CD4-positive, alpha-beta T cell (primary cell): ENCODE results near the gene WASF3. TPM values are rescaled to one million over a fixed set of nuclear protein-coding genes. Genes with fewer than 3 reads are reported as not detected.

ENCODE experiments used
- ATAC-seq: fragments of 200-7000 bp; cut with Tn5 transposase; one replicate; pipeline ENCODE4 v1.10.0; 2022; ENCODE audit warnings: mild to moderate bottlenecking; ENCODE audit not compliant: poor library complexity
- CTCF ChIA-PET: fragments of 350-600 bp; sonication (Branson Sonifier 250); formaldehyde crosslinking; loops from one replicate; lab custom pipeline; 2021; ENCODE audit warnings: antibody characterized with exemption, inconsistent platforms; lab: Charles Lee
- POLR2A ChIA-PET: fragments of 350-600 bp; sonication (Branson Sonifier 250); formaldehyde crosslinking; loops from one replicate; lab custom pipeline; 2021; ENCODE audit warnings: antibody characterized with exemption, inconsistent platforms; lab: Charles Lee
- DNase-seq, 14 experiments: peaks; one replicate each; pipeline ENCODE4 v3.0.0-alpha.2; 2013 to 2020; ENCODE audit warnings: mixed read lengths in 2 of 14
- H3K27ac ChIP-seq, 2 donors: one replicate each; pipeline versions ENCODE4 v1.5.1 to v1.7.0; 2013; ENCODE audit warnings: low read length in 2 of 2, low read depth in 1 of 2, mild to moderate bottlenecking in 1 of 2
- H3K27me3 ChIP-seq, 2 experiments: 1 replicate in 1 of 2; 2 replicates in 1 of 2; pipeline versions ENCODE4 v1.6.1 to v1.7.0; 2013; ENCODE audit warnings: low read length in 2 of 2, control low read depth in 1 of 2, mild to moderate bottlenecking in 1 of 2, moderate library complexity in 1 of 2; ENCODE audit not compliant: insufficient read depth in 2 of 2, control insufficient read depth in 1 of 2
- H3K36me3 ChIP-seq: one replicate; pipeline ENCODE4 v1.6.1; 2013; ENCODE audit warnings: low read length, control low read depth; ENCODE audit not compliant: insufficient read depth
- H3K4me1 ChIP-seq: one replicate; pipeline ENCODE4 v1.6.1; 2013; ENCODE audit warnings: low read length, control low read depth; ENCODE audit not compliant: insufficient read depth
- H3K4me3 ChIP-seq: one replicate; pipeline ENCODE4 v1.5.1; 2013; ENCODE audit warnings: mild to moderate bottlenecking, low read length, moderate library complexity
- H3K9me3 ChIP-seq, 2 experiments: 1 replicate in 1 of 2; 2 replicates in 1 of 2; pipeline versions ENCODE4 v1.6.1 to v1.7.0; 2013; ENCODE audit warnings: low read length in 2 of 2, mild to moderate bottlenecking in 2 of 2, control low read depth in 1 of 2, moderate library complexity in 1 of 2; ENCODE audit not compliant: control insufficient read depth in 1 of 2, insufficient read depth in 1 of 2
- H3K27ac Mint-ChIP-seq: one replicate; pipeline ENCODE4 v1.8.0; 2020; ENCODE audit warnings: mixed read lengths
- H3K27me3 Mint-ChIP-seq: one replicate; pipeline ENCODE4 v1.8.0; 2021; ENCODE audit warnings: mixed read lengths
- H3K36me3 Mint-ChIP-seq: one replicate; pipeline ENCODE4 v1.8.0; 2021; ENCODE audit warnings: low read depth, mixed read lengths
- H3K4me1 Mint-ChIP-seq: one replicate; pipeline ENCODE4 v1.8.0; 2021; ENCODE audit warnings: low read depth, mixed read lengths
- H3K4me3 Mint-ChIP-seq: one replicate; pipeline ENCODE4 v1.8.0; 2020; ENCODE audit warnings: mild to moderate bottlenecking, mixed read lengths
- H3K9me3 Mint-ChIP-seq: one replicate; pipeline ENCODE4 v1.8.0; 2020; ENCODE audit warnings: mixed read lengths
- intact Hi-C, 2 experiments: fragments of 100-400 bp; cut with DNase I in 1 of 2; cut with micrococcal nuclease in 1 of 2; formaldehyde crosslinking; loops; one replicate each; pipeline versions ENCODE4 v1.15.1 to v1.9.0; 2023 to 2025; cut with DNase I, micrococcal nuclease
- total RNA-seq, 174 experiments: library from RNA in 2 of 174; stranded (reverse) in 2 of 174; gene quantifications; one replicate each; pipeline ENCODE4 v1.2.3 and lab custom pipeline; 2021 to 2026
- TF ChIP-seq, protein P1 (sequence below): fragments of 200-600 bp; IDR thresholded peaks from one replicate; pipeline ENCODE4 v1.8.0; 2022; ENCODE audit warnings: antibody characterized with exemption, mild to moderate bottlenecking

Gene WASF3
- total RNA-seq, 2 experiments from 2014 or later, result 0.08 TPM; not detected in 1

- H3K4me1 Mint-ChIP-seq, result no peaks in the 10 kb centered on the region
- Histone ChIP-seq H3K27ac (no peak overlapping the region), H3K9me3 (no peaks in the 10 kb centered on the region), H3K4me3 (no peak overlapping the region), H3K27me3 (peaks cover 6 to 11% of the 10 kb centered on the region in 2 experiments), H3K36me3 (no peaks in the 10 kb centered on the region), H3K4me1 (no peaks in the 10 kb centered on the region)
- no peaks in the 10 kb centered on the region for H3K9me3 Mint-ChIP-seq
- DNase-seq (no peak), ATAC-seq (no peak)
- ChIA-PET POLR2A (no interaction called here), CTCF (no interaction called here)
- TF ChIP-seq, protein P1, sequence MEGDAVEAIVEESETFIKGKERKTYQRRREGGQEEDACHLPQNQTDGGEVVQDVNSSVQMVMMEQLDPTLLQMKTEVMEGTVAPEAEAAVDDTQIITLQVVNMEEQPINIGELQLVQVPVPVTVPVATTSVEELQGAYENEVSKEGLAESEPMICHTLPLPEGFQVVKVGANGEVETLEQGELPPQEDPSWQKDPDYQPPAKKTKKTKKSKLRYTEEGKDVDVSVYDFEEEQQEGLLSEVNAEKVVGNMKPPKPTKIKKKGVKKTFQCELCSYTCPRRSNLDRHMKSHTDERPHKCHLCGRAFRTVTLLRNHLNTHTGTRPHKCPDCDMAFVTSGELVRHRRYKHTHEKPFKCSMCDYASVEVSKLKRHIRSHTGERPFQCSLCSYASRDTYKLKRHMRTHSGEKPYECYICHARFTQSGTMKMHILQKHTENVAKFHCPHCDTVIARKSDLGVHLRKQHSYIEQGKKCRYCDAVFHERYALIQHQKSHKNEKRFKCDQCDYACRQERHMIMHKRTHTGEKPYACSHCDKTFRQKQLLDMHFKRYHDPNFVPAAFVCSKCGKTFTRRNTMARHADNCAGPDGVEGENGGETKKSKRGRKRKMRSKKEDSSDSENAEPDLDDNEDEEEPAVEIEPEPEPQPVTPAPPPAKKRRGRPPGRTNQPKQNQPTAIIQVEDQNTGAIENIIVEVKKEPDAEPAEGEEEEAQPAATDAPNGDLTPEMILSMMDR, result no peak
- no peaks in the 10 kb centered on the region for H3K36me3 Mint-ChIP-seq
- no peak overlapping the region for H3K4me3 Mint-ChIP-seq
- no peak overlapping the region for H3K27ac Mint-ChIP-seq
- intact Hi-C loops, result no loop called here
- peaks cover 26% of the 10 kb centered on the region for H3K27me3 Mint-ChIP-seq
Measured at GRCh38 chr13:26541041-26541440, 16.4 kb upstream of the WASF3 start.

- Mint-ChIP-seq H3K4me3 (no peak overlapping the region), H3K27ac (no peak overlapping the region), H3K9me3 (no peaks in the 10 kb centered on the region), H3K27me3 (peaks cover 26% of the 10 kb centered on the region), H3K36me3 (no peaks in the 10 kb centered on the region), H3K4me1 (no peaks in the 10 kb centered on the region)
- ChIA-PET POLR2A (no interaction called here), CTCF (no interaction called here)
- Histone ChIP-seq H3K9me3 (no peaks in the 10 kb centered on the region), H3K27ac (no peak overlapping the region), H3K36me3 (no peaks in the 10 kb centered on the region), H3K4me1 (no peaks in the 10 kb centered on the region), H3K27me3 (peaks cover 6 to 11% of the 10 kb centered on the region in 2 experiments), H3K4me3 (no peak overlapping the region)
- intact Hi-C loops, result no loop called here
- DNase-seq (no peak), ATAC-seq (no peak)
- TF ChIP-seq, protein P1, result no peak
Measured at GRCh38 chr13:26541678-26542568, 15.6 kb upstream of the WASF3 start.

DNA sequence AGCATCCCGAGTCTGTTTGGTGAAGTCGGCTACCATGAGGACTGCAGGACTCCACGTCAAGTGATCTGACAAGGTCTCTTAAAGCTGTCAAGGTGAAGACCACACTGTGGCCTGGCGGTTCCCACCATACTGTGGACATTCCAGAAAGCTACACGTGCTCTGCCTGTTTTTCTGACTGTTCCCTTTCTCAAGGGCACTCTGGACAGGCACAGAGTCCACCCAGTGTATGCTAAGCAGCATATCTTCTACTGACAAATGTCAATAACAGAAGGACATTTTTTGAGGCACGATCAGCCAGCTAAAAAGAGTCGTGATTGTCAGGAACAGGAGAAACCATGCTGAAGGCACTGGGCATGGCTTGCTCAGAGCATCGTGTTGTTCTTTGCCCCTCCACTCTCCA, 12.8 kb upstream of the WASF3 start:
- DNase-seq (no peak), ATAC-seq (no peak)
- no peak overlapping the region for H3K27ac ChIP-seq
- peaks cover 4 to 6% of the 10 kb centered on the region in 2 experiments for H3K27me3 ChIP-seq
- no peak overlapping the region for H3K27ac Mint-ChIP-seq
- TF ChIP-seq, protein P1, result no peak
- no peaks in the 10 kb centered on the region for H3K9me3 ChIP-seq
- ChIA-PET CTCF (no interaction called here), POLR2A (interaction anchor here (0.6 kb wide), 1 partner anchor 360 kb away, joined by 3 read pairs; no protein-coding TSS in a partner anchor)
- H3K4me3 Mint-ChIP-seq, result no peak overlapping the region
- no peaks in the 10 kb centered on the region for H3K4me1 ChIP-seq
- peaks cover 21% of the 10 kb centered on the region for H3K27me3 Mint-ChIP-seq
- H3K4me3 ChIP-seq, result no peak overlapping the region
- H3K9me3 Mint-ChIP-seq, result no peaks in the 10 kb centered on the region
- no peaks in the 10 kb centered on the region for H3K36me3 Mint-ChIP-seq
- no peaks in the 10 kb centered on the region for H3K36me3 ChIP-seq
- H3K4me1 Mint-ChIP-seq, result no peaks in the 10 kb centered on the region
- intact Hi-C loops, result no loop called here
